Measurements from ENCODE around the gene CRYBB2. TPM values are rescaled to one million over a fixed set of nuclear protein-coding genes. Genes with fewer than 3 reads are reported as not detected.
"Not testable (repeated sequence)": the region's sequence is repeated elsewhere in the genome, so short reads cannot be mapped to it uniquely, and the experiment has no call there.

The CRYBB2 gene
- total RNA-seq, 2 experiments from 2014 or later: 0.45 TPM; not detected in 1

DNA sequence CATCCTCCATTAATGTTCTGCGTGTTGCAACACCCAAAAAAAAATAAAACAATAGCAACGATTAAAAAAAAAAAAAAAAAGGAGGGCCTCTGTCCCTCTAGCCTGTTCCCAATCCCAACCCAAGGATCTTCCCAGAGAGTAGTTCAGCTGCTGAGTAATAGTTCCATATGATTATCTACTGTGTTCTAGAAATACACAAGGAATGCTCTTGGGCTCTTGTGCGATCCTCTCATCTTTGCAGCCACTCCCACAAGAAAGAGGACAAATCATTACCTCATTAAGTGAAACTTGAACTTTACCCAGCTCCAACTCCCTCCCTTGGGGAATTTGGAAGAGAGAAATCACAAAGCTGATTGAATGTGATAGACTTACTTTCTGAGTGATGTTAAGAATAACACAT, 54.5 kb downstream of the CRYBB2 start:
- H3K4me1 Mint-ChIP-seq; H3K9me3 Mint-ChIP-seq; CTCF ChIA-PET; H3K4me3 Mint-ChIP-seq; DNase-seq; H3K27ac Mint-ChIP-seq; H3K36me3 Mint-ChIP-seq (ENCODE audit: low read depth); POLR2A ChIA-PET: not testable (repeated sequence)
- H3K27me3 Mint-ChIP-seq: peaks cover 14% of the 10 kb centered on the region

DNA sequence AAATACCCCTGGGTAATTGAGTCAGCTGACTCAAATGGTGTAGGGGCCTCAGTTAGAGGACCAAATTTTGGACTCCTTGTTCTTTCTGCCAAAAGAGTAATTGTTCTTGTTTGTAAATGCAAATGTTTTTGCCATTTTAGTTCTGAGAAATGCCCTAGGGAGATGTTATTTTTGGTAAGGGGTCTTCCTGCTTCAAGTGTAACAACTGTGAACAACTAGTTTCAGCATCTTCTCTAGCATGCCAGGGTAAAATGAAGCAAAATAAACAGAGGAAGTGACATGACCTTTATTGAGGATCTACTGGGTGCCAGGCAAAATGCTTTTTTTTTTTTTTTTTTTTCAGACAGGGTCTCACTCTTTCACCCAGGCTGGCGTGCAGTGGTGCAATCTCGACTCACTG, 60.7 kb downstream of the CRYBB2 start:
- CTCF ChIA-PET; POLR2A ChIA-PET; H3K4me1 Mint-ChIP-seq; H3K36me3 Mint-ChIP-seq (ENCODE audit: low read depth); H3K4me3 Mint-ChIP-seq; DNase-seq; H3K27ac Mint-ChIP-seq; H3K9me3 Mint-ChIP-seq: not testable (repeated sequence)
- H3K27me3 Mint-ChIP-seq: peaks cover 52% of the 10 kb centered on the region

Other genes starting within 250 kb of the CRYBB2 start
- under 1 TPM; 0.25 to 0.57 TPM for gene CRYBB3, start 19.8 kb upstream of the CRYBB2 start, total RNA-seq

Data from activated CD4-positive, alpha-beta T cell treated with anti-CD3 and anti-CD28 coated beads, Interleukin-2, amount 10 ng/mL, durations not matched to agents 7 days and 5 days (primary cell).